ENCODE measurements around the gene PTPN6.
A peak's percentile ranks its signal among the peaks of the same experiment; 100 is the strongest.
"Not testable (repeated sequence)": the region's sequence is repeated elsewhere in the genome, so short reads cannot be mapped to it uniquely, and the experiment has no call there.

Gene PTPN6

DNA sequence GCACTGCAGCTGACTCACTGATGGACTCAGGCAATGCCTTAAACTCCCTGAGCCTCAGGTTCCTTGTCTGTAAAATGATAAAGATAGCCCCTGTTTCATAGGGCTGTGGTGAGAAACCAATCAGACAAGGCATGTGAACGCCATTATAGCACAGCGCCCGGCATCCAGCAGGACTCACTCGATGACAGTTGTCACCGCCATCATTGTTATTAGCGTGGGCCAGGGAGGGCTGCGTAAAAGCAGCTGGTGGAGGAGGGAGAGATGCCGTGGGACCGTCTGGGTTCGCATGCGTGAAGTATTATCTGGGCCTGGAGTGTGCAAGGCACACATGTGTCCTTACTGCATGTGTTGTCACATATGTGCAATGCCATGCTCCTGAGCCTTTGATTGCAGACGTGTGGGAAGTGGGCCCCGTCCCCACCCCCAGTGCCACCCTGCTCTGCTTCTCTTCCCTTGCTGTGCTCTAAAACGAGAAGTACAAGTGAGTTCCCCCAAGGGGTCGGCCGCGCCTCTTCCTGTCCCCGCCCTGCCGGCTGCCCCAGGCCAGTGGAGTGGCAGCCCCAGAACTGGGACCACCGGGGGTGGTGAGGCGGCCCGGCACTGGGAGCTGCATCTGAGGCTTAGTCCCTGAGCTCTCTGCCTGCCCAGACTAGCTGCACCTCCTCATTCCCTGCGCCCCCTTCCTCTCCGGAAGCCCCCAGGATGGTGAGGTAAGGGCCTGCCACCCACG lies at the start of gene PTPN6:
Gene PTPN6, plus strand, starts transcription at position 546 of the 730 bp plus-strand sequence. Its CDS starts 157 bp downstream, at position 703.
- peak; percentile 73 for DNase-seq (ENCODE audit: low spot score)

- DNase-seq (ENCODE audit: low spot score), result no peak
Measured at GRCh38 chr12:6902448-6902847, 48.7 kb upstream of the PTPN6 start.

- no peak for DNase-seq (ENCODE audit: low spot score)
Measured at GRCh38 chr12:6903722-6904121, 47.4 kb upstream of the PTPN6 start.

DNA sequence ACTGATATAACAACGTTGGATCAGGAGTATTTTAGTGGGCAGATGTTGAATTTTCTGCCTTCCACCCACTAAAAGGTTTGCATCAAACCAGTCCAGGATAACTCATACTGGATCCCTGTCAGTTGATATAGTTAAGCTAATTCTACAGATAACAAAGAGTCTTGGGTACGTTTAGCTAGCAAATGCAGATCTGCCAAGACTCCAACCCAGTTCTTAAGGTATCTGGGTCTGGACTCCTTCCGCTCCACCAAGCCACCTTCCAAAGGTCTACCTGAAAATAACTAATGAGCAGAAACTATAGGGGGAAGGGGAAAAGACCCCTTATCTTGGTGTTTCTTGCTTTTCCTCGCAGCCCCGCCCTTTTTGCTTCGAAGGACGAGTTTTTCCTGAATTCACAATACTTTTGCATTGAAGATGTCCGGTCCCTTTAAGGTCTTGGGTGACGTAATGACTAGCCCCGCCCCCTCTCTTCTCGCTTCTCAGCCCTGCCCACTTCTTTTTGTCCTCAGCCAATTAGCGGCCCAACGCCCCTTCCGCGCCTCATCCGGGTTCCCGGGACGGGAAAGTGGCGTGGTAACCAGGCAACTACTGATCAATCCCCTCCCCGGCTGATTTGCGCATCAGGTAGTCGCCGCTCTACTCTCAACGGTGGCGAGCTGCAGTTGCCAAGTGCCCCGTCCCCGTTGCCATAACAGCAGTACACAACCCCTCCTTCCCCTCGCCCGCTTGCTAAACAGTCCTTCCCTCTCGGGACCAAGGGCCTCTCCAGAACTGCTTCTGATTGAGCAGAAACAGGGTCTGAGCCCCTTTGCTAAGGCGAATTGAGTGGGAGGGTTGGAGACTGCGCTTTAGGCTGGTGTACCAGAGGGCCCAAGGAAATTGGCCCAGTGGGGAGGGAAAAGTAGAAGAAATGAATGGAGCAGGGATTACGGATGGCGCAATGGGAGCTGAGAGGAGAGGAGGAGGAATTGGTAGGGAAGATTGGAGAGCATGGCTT lies 46.6 kb upstream of the PTPN6 start, which contains the start of gene LRRC23:
Gene LRRC23, plus strand, starts transcription at position 543 of the 997 bp plus-strand sequence. CDS start 812 bp downstream, outside the sequence.
- DNase-seq (ENCODE audit: low spot score), result peak; percentile 98

GRCh38 chr12:6905414-6906040 lies 45.6 kb upstream of the PTPN6 start:
- no peak for DNase-seq (ENCODE audit: low spot score)

DNA sequence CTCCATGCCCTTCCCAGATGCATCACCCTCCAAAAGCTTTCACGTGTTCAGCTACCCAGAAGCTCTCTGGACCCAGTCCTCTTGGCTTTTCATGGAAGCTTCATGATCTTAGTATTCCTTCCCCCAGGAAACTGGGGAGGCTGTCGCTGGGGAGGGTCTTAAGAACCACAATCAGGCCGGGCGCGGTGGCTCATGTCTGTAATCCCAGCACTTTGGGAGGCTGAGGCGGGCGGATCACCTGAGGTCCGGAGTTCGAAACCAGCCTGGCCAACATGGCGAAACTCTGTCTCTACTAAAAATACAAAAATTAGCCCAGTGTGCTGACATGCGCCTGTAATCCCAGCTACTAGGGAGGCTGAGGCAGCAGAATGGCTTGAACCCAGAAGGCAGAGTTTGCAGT lies 43.0 kb upstream of the PTPN6 start:
- DNase-seq (ENCODE audit: low spot score), result not testable (repeated sequence)

- DNase-seq (ENCODE audit: low spot score), result no peak
Measured at GRCh38 chr12:6909421-6910145, 41.6 kb upstream of the PTPN6 start.

DNA sequence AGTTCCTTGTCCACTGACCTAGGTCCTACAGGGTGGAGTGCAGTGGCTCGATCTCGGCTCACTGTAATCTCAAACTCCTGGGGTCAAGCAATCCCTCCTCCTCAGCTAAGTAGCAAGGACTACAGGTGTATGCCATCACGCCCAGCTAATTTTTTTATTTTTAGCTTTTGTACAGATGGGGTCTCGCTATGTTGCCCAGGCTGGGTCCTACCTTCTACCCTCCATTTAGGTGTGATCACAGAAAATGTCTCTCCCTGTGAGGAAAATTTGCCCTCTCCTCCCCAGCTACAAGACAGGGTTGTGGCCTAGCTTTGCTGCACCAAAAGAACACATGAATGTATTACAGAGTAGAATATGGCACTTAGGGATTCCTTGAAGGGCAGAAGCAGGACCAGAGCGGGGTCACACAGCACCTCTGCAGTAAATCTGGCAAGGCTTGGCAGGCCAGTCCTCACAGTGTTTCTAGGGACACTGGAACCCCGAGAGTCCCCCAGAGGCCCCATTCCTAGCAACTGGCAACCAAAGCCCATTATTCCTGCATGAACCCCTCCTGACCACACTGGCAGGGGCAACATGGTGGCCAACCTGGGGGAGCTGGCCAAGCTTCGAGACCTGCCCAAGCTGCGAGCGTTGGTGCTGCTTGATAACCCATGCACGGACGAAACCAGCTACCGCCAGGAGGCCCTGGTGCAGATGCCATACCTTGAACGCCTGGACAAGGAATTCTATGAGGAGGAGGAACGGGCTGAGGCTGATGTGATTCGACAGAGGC lies 38.8 kb upstream of the PTPN6 start:
- no peak for DNase-seq (ENCODE audit: low spot score)

GRCh38 chr12:6914246-6914946 lies 36.8 kb upstream of the PTPN6 start, which contains the start of gene ENO2:
Gene ENO2 (plus strand): TSS chr12:6914580. CDS start chr12:6915833, 1,253 bp downstream.
- no peak for DNase-seq (ENCODE audit: low spot score)

DNA sequence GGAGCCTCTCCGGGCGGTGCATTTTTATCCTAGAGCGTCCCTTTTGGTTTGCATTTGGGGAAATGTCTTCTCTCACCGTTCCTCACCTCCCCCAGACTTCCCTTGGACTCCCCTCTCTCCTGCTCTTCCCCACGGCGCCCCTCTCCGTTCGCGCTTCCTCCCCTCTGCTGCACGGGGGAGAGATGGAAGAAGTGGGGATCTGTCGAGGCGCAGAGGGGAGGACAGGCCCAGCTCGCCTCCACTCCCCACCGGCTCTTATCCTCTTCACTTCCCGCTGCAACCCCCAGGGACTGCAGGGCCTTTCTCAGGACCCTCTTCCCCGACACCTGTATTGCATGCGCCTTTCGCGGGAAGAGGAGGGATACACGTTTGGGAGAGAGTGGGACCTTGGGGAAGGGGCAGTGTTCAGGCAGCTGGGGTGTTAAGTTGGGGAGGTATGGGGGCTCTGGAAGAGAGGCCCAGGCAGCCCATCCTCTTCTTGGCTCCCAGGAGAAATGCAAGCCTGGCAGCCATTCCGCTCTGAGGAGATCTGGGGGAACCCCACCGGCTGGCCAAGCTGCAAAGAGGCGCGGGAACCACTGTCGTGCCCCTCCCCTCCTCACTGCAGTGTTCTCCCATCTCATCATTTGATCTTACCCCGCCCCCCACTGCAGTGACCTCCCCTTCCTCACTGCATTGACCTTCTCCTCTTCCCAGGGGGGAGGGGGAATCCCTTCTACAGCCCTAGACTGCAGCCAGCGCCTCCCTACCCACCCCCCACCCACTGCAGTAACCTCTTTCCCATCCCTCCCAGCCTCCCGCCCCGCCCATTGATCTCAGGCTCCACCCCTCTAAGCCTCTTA lies 36.0 kb upstream of the PTPN6 start:
- DNase-seq (ENCODE audit: low spot score), result no peak

GRCh38 chr12:6915789-6916285 lies 35.3 kb upstream of the PTPN6 start:
- DNase-seq (ENCODE audit: low spot score), result no peak

- DNase-seq (ENCODE audit: low spot score), result no peak
Measured at GRCh38 chr12:6916426-6917200, 34.5 kb upstream of the PTPN6 start.

DNA sequence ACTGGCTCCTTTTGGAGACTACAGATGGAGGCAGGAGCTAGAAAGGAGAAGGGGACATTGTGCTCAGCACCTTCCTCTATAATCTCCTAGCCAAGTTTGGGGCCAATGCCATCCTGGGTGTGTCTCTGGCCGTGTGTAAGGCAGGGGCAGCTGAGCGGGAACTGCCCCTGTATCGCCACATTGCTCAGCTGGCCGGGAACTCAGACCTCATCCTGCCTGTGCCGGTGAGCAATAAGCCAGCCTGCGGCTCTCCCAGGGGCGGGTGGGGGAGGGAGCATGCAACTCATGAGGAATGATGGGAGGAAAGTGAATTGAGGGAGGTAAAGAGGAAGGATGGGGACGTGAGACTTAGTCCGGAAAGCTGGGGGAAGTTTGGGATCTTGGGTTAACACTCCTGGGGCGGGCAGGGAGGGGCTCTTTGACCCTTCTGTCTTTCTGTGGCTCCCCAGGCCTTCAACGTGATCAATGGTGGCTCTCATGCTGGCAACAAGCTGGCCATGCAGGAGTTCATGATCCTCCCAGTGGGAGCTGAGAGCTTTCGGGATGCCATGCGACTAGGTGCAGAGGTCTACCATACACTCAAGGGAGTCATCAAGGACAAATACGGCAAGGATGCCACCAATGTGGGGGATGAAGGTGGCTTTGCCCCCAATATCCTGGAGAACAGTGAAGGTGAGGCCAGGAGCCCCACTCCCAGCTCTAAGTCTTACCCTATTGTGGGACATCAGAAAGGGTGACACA lies 33.5 kb upstream of the PTPN6 start:
- DNase-seq (ENCODE audit: low spot score), result no peak

DNA sequence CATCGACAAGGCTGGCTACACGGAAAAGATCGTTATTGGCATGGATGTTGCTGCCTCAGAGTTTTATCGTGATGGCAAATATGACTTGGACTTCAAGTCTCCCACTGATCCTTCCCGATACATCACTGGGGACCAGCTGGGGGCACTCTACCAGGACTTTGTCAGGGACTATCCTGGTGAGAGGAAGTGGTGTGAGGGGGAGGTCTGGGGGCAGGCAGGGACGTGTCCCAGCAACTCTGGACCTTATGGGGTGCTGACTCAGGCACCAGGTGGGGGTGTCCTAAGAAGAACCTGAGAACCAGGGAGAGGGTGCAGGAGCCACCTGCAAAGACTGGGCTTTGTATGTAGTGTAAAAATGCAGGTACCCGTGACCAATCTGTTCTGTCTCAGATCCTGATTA lies 31.6 kb upstream of the PTPN6 start:
- no peak for DNase-seq (ENCODE audit: low spot score)

- no peak for DNase-seq (ENCODE audit: low spot score)
Measured at GRCh38 chr12:6921539-6921938, 29.6 kb upstream of the PTPN6 start.

DNA sequence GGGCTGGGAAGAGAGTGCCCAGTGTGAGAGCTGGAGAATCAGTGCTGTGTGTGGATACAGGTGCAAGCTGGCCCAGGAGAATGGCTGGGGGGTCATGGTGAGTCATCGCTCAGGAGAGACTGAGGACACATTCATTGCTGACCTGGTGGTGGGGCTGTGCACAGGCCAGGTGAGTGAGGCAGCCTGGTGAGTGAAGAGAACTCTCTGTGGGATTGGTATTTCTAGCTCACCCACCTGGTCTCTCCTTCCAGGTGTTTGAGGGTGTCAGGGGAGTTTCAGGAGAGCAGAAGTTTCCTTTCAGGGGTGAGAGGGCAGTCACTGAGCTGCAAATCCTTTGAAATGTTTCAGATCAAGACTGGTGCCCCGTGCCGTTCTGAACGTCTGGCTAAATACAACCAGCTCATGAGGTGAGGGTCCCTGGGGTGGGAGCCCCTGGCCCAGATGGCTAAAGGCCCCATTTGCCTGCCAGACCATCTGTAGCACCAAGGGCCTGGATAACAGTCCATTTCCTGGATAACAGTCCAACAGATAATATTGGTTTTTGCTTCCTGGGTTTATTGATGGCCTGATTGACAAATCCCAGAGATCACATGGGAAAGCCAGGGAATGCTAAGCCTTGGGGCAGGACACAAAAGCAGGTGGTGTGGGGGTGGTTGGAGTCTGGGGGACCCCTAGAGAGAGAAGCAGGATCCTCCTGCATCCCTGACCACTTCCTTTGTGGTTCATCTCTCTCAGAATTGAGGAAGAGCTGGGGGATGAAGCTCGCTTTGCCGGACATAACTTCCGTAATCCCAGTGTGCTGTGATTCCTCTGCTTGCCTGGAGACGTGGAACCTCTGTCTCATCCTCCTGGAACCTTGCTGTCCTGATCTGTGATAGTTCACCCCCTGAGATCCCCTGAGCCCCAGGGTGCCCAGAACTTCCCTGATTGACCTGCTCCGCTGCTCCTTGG lies 28.9 kb upstream of the PTPN6 start:
- peak; percentile 58 for DNase-seq (ENCODE audit: low spot score)

Data from NAMALWA (cell line).